Calu3 (cell line): Measurements from ENCODE around the gene PSMB1. TPM values are rescaled to one million over a fixed set of nuclear protein-coding genes. Genes with fewer than 3 reads are reported as not detected.
A peak's percentile ranks its signal among the peaks of the same experiment; 100 is the strongest.

Experiments used
- BruUV-seq: library from RNA; stranded (reverse); fragments of 400-500 nt; replicated peaks from 2 replicates; lab custom pipeline; 2021; lab: Mats Ljungman, UMichigan
- CTCF ChIA-PET: fragments of 300-600 bp; sonication (Branson Sonifier 250); formaldehyde crosslinking; loops from one replicate; lab custom pipeline; 2022; ENCODE audit warnings: antibody characterized with exemption; lab: Charles Lee
- DNase-seq: peaks from one replicate; pipeline ENCODE4 v3.0.0; 2022
- H3K27ac Mint-ChIP-seq: one replicate; pipeline ENCODE4 v1.8.0; 2022; ENCODE audit warnings: mixed read lengths; ENCODE audit not compliant: unreplicated experiment
- H3K27me3 Mint-ChIP-seq: one replicate; pipeline ENCODE4 v1.8.0; 2022; ENCODE audit warnings: mixed read lengths; ENCODE audit not compliant: unreplicated experiment
- H3K36me3 Mint-ChIP-seq: one replicate; pipeline ENCODE4 v1.8.0; 2022; ENCODE audit warnings: mild to moderate bottlenecking, moderate library complexity, mixed read lengths; ENCODE audit not compliant: insufficient read depth, unreplicated experiment
- H3K4me1 Mint-ChIP-seq: one replicate; pipeline ENCODE4 v1.8.0; 2022; ENCODE audit warnings: mild to moderate bottlenecking, low read depth, mixed read lengths; ENCODE audit not compliant: unreplicated experiment
- H3K4me3 Mint-ChIP-seq: one replicate; pipeline ENCODE4 v1.8.0; 2022; ENCODE audit warnings: mild to moderate bottlenecking, low read depth, moderate library complexity, mixed read lengths; ENCODE audit not compliant: unreplicated experiment
- H3K9me3 Mint-ChIP-seq: one replicate; pipeline ENCODE4 v1.8.0; 2022; ENCODE audit warnings: low read depth, mixed read lengths; ENCODE audit not compliant: unreplicated experiment
- CTCF ChIP-seq: fragments of 200-600 bp; IDR thresholded peaks from one replicate; pipeline ENCODE4 v1.8.0; 2022; ENCODE audit warnings: antibody characterized with exemption; ENCODE audit not compliant: unreplicated experiment
- intact Hi-C: fragments of 100-400 bp; cut with micrococcal nuclease; formaldehyde crosslinking; loops from one replicate; pipeline ENCODE4 v1.10.0; 2022; ENCODE audit not compliant: unreplicated experiment
- total RNA-seq: library from RNA; stranded (reverse); gene quantifications from 2 replicates; pipeline ENCODE4 v1.2.3, GENCODE V29; 2022

The PSMB1 gene
- total RNA-seq, 1 experiment from 2014 or later, result 156 TPM

GRCh38 chr6:170584954-170585498, 31.9 kb upstream of the PSMB1 start:
- peak; percentile 3 for DNase-seq
- H3K36me3 Mint-ChIP-seq, result peaks cover 51% of the 10 kb centered on the region
- no peaks in the 10 kb centered on the region for H3K9me3 Mint-ChIP-seq
- intact Hi-C loops, result no loop called here
- peak overlapping the region; percentile 97 for H3K4me3 Mint-ChIP-seq
- TF ChIP-seq CTCF, result no peak
- BruUV-seq, result TSS peak; percentile 66
- H3K27ac Mint-ChIP-seq, result peak overlapping the region; percentile 28
- no peaks in the 10 kb centered on the region for H3K4me1 Mint-ChIP-seq
- CTCF ChIA-PET, result no interaction called here
- no peaks in the 10 kb centered on the region for H3K27me3 Mint-ChIP-seq

GRCh38 chr6:170584181-170584953, 31.3 kb upstream of the PSMB1 start, which contains the start of gene PDCD2:
Gene PDCD2 (minus strand): TSS chr6:170584637. CDS start chr6:170584581, 56 bp downstream.
- peaks cover 52% of the 10 kb centered on the region for H3K36me3 Mint-ChIP-seq
- peak within 1 kb of the TSS; percentile 63 for H3K27ac Mint-ChIP-seq
- H3K4me3 Mint-ChIP-seq, result peak within 1 kb of the TSS; percentile 97
- TF ChIP-seq CTCF, result no peak
- no peaks in the 10 kb centered on the region for H3K4me1 Mint-ChIP-seq
- BruUV-seq, result no TSS peak
- DNase-seq, result peak; percentile 87
- H3K27me3 Mint-ChIP-seq, result no peaks in the 10 kb centered on the region
- H3K9me3 Mint-ChIP-seq, result no peaks in the 10 kb centered on the region
- CTCF ChIA-PET, result no interaction called here
- intact Hi-C loops, result no loop called here

DNA sequence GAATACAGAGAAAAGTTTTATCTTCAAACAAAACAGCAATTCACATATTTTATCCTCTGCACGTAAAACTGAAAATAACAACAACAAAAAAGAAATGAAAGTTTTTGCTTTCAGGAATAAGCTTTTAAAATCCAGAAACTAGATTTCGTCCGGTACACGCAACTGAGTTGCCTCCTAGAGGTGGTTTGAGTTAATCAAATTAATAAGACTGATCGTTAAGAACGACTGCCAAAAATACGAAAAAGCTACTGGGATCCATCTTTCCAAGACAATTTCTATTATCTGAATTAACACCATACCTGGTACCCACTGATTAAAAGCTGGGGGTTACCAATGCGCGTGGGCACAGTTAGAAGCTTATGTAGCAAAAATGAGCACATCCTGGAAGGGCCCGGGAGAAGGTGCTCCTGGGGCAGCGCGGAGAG, 30.7 kb upstream of the PSMB1 start:
- peak overlapping the region; percentile 97 for H3K4me3 Mint-ChIP-seq
- no peak for TF ChIP-seq CTCF
- DNase-seq, result no peak
- H3K27ac Mint-ChIP-seq, result peak overlapping the region; percentile 63
- no peaks in the 10 kb centered on the region for H3K4me1 Mint-ChIP-seq
- intact Hi-C loops, result no loop called here
- H3K36me3 Mint-ChIP-seq, result peaks cover 52% of the 10 kb centered on the region
- CTCF ChIA-PET, result no interaction called here
- no peaks in the 10 kb centered on the region for H3K9me3 Mint-ChIP-seq
- no peaks in the 10 kb centered on the region for H3K27me3 Mint-ChIP-seq
- no TSS peak for BruUV-seq

- Mint-ChIP-seq H3K9me3 (no peaks in the 10 kb centered on the region), H3K4me3 (no peak overlapping the region), H3K36me3 (peaks cover 47% of the 10 kb centered on the region), H3K27ac (no peak overlapping the region), H3K4me1 (no peaks in the 10 kb centered on the region), H3K27me3 (no peaks in the 10 kb centered on the region)
- CTCF ChIA-PET, result no interaction called here
- intact Hi-C loops, result no loop called here
- no peak for TF ChIP-seq CTCF
- no peak for DNase-seq
- BruUV-seq, result no TSS peak
These were observed 25.8 kb upstream of the PSMB1 start for GRCh38 chr6:170578909-170579308.
